Measurements from ENCODE around the gene GSE1.
A peak's percentile ranks its signal among the peaks of the same experiment; 100 is the strongest.

GSE1 gene

DNA sequence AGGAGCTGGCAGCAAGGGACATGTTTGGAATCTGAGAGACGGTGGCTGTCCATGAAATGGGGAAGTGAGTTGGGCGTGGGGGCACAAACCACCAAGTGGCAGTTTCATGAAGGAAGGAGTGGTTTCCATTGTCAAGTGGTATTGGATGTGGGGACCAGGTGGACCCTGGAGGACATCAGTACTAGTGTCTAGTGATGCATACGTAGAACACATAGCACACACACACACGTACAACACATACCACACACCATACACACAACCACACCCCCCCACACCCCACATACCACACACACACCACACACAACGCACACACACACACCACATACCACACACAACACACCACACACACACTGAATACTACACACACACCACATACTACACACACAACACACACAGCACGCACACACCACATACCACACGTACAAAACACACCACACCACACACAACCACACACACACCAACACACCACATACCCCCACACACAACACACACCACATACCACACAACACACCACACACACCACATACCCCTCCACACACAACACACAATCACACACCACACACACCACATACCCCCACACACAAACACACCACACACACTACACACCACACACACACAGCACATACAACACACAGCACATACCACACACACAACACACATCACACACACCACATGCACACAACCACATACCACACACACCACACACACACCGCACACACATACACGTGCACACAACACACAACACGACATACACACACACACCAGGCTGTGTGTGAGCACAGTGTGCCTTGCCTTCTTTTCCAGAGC is 41.1 kb upstream of the GSE1 start:
- Histone ChIP-seq H3K27ac (replicated peaks) (peak overlapping the region; percentile 99), H3K4me3 (replicated peaks; ENCODE audit: insufficient read depth, low read length) (no peak overlapping the region), H3K27me3 (ENCODE audit: insufficient read depth, poor library complexity, severe bottlenecking) (no peaks in the 10 kb centered on the region)
- TF ChIP-seq POLR2AphosphoS5 (IDR thresholded peaks at IDR 0.05; ENCODE audit: low read depth) (peak; percentile 81), SPI1 (IDR thresholded peaks at IDR 0.05; ENCODE audit: borderline replicate concordance, low read depth) (peak; percentile 96), GABPA (IDR thresholded peaks at IDR 0.05; ENCODE audit: low read depth) (no peak), REST (IDR thresholded peaks at IDR 0.05; ENCODE audit: insufficient replicate concordance, low read depth) (no peak)
- TF ChIP-seq, protein P1, sequence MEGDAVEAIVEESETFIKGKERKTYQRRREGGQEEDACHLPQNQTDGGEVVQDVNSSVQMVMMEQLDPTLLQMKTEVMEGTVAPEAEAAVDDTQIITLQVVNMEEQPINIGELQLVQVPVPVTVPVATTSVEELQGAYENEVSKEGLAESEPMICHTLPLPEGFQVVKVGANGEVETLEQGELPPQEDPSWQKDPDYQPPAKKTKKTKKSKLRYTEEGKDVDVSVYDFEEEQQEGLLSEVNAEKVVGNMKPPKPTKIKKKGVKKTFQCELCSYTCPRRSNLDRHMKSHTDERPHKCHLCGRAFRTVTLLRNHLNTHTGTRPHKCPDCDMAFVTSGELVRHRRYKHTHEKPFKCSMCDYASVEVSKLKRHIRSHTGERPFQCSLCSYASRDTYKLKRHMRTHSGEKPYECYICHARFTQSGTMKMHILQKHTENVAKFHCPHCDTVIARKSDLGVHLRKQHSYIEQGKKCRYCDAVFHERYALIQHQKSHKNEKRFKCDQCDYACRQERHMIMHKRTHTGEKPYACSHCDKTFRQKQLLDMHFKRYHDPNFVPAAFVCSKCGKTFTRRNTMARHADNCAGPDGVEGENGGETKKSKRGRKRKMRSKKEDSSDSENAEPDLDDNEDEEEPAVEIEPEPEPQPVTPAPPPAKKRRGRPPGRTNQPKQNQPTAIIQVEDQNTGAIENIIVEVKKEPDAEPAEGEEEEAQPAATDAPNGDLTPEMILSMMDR (IDR thresholded peaks at IDR 0.05; ENCODE audit: insufficient read depth, low read length): no peak
- DNase-seq (ENCODE audit: low read depth in 1 of 2, low spot score in 1 of 2): peak in 1 of 2 experiments; percentile 90

DNA sequence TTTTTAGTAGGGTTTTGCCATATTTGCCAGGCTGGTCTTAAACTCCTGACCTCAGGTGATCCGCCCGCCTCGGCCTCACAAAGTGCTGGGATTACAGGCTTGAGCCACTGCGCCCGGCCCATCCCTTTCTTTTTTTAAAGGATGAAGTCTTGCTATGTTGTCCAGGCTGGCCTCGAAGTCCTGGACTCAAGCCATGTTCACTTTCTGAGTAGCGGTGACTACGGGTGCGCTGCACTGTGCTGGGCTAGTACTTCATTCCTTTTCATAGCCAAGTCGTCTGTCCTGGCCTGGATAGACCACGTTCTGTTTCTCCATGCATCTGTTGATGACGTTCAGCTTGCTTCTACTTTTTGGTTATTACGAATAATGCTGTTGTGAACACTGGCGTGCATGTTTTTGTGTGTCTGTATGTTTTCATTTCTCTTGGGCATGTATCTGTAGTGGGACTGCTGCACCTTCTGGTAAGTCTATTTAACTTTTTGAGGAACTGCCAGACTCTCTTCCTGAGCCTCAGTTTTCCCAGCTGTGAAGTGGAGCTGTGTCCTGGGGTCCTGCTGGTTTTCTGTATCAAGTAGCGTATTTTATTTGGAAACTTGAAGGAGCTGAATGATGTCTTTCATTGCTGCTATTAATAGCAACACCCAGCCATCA is 40.0 kb upstream of the GSE1 start:
- no peaks in the 10 kb centered on the region for H3K27me3 ChIP-seq (ENCODE audit: insufficient read depth, poor library complexity, severe bottlenecking)
- peak overlapping the region; percentile 99 for H3K27ac ChIP-seq (replicated peaks)
- DNase-seq (ENCODE audit: low read depth in 1 of 2, low spot score in 1 of 2): no peak
- no peak for TF ChIP-seq REST (IDR thresholded peaks at IDR 0.05; ENCODE audit: insufficient replicate concordance, low read depth)
- TF ChIP-seq POLR2AphosphoS5 (IDR thresholded peaks at IDR 0.05; ENCODE audit: low read depth): no peak
- TF ChIP-seq, protein P1 (IDR thresholded peaks at IDR 0.05; ENCODE audit: insufficient read depth, low read length): no peak
- peak; percentile 25; the same call in 1 of the 2 replicates for TF ChIP-seq SPI1 (IDR thresholded peaks at IDR 0.05; ENCODE audit: borderline replicate concordance, low read depth)
- TF ChIP-seq GABPA (IDR thresholded peaks at IDR 0.05; ENCODE audit: low read depth): no peak
- no peak overlapping the region for H3K4me3 ChIP-seq (replicated peaks; ENCODE audit: insufficient read depth, low read length)

DNA sequence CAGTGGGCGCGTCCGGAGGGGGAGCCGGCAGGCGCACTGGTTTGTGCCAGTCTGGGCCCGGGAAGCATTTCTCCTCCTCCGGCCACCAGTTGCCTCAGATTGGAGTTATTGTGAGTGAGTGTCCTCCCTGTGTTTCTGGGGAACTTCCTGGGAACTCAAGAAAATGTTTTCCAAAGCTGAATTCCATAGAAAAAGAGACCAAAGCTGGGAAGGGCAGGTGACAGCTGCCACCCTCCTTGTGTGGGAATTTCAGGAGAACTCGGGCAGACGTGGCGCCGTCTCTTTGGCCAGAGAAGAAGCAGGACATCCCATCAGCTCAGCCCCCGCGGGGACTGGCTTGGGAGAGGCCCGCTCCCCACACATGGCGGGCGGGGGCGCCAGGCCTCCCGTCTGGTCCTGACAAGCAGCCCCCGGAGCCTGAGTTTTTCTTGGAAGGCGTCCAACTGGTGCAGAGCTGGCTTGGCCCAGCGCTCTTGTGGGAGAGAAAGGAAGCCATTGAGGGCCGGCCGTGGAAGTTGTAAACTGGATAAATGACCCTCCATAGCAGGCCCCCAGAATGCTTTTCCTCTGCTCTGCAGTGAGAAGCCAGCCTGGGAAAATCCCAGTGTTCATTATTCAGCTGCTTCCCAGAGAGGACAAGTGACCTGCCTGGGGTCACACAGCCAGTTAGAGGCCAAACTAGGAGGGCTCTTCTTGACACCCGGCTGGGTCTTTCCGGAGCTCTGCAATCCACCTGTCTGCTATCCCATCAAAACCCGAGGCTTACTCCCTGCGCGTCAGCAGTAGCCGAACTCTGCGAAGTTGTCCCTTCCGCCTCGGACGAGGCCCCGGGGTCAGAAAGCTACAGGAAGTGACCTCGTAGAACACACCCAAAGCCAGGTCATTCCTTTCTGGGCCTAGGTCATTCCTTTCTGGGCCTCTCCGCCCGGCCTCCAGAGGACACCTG is 39.2 kb upstream of the GSE1 start:
- DNase-seq (ENCODE audit: low read depth in 1 of 2, low spot score in 1 of 2): no peak
- Histone ChIP-seq H3K27ac (replicated peaks) (peak overlapping the region; percentile 99), H3K27me3 (ENCODE audit: insufficient read depth, poor library complexity, severe bottlenecking) (no peaks in the 10 kb centered on the region)

More for the DNA sequence above, 39.2 kb upstream of the GSE1 start:
- TF ChIP-seq GABPA (IDR thresholded peaks at IDR 0.05; ENCODE audit: low read depth) (no peak), REST (IDR thresholded peaks at IDR 0.05; ENCODE audit: insufficient replicate concordance, low read depth) (no peak), POLR2AphosphoS5 (IDR thresholded peaks at IDR 0.05; ENCODE audit: low read depth) (no peak), SPI1 (IDR thresholded peaks at IDR 0.05; ENCODE audit: borderline replicate concordance, low read depth) (no peak)
- TF ChIP-seq, protein P1 (IDR thresholded peaks at IDR 0.05; ENCODE audit: insufficient read depth, low read length): no peak
- H3K4me3 ChIP-seq (replicated peaks; ENCODE audit: insufficient read depth, low read length): no peak overlapping the region

All from HL-60 (cell line).